ENCODE results near the gene CREG2.

Gene CREG2, protein sequence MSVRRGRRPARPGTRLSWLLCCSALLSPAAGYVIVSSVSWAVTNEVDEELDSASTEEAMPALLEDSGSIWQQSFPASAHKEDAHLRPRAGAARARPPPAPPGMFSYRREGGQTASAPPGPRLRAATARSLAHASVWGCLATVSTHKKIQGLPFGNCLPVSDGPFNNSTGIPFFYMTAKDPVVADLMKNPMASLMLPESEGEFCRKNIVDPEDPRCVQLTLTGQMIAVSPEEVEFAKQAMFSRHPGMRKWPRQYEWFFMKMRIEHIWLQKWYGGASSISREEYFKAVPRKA

DNA sequence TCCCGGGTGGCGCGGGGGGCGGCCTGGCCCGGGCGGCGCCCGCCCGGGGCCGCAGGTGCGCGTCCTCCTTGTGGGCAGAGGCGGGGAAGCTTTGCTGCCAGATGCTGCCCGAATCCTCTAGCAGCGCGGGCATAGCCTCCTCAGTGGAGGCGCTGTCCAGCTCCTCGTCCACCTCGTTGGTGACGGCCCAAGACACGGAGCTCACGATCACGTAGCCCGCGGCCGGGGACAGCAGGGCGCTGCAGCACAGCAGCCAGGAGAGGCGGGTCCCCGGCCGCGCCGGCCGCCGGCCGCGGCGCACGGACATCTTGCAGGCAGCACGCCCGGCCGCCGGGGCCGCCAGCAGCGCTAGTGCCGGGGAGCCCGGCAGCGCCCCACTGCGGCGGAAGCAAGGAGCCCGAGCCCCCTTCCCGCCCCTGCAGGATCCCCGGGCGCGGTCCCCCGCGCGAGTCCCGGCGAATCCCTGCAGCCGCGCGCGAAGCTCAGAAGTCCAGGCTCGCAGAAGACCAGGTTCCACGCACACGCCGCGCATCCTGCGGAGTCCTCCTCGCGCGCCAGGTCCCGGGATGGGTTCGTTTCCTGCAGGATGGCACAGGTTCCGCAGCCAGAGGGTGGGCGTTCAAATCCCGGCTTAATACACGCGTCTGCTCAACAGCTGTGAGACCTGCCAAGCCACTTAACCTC, at the start of gene CREG2:
TSS of gene CREG2 (minus strand) at position 353 of the 684 bp plus-strand sequence. CDS start at position 307, 46 bp downstream.
- DNase-seq (ENCODE audit: insufficient read length, low spot score) (peak; percentile 70), FAIRE-seq (no peak)

GRCh38 chr2:101435001-101435862, 47.9 kb upstream of the CREG2 start:
- FAIRE-seq, result no peak

DNA sequence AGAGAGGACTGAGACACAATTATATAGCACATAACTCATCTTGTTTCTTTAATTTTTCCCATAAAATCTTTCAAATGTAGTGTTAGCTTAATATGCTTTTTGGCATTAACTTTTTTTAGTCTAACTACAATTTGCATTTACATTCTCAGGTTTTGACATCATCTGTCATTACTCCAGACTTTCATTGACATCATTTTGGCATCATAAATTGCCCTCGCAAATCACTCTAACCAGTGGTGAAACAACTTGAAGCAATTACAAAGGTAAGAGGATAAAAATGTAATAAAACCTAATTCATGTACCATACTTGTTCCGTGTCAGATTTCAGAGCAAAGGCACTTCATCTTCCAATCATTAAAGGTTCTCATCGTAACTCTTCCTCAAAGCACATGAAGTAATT, 46.2 kb upstream of the CREG2 start:
- no peak for FAIRE-seq
- DNase-seq (ENCODE audit: insufficient read length, low spot score), result no peak

More at GRCh38 chr2:101435001-101435862, 47.9 kb upstream of the CREG2 start:
- DNase-seq (ENCODE audit: insufficient read length, low spot score), result no peak

DNA sequence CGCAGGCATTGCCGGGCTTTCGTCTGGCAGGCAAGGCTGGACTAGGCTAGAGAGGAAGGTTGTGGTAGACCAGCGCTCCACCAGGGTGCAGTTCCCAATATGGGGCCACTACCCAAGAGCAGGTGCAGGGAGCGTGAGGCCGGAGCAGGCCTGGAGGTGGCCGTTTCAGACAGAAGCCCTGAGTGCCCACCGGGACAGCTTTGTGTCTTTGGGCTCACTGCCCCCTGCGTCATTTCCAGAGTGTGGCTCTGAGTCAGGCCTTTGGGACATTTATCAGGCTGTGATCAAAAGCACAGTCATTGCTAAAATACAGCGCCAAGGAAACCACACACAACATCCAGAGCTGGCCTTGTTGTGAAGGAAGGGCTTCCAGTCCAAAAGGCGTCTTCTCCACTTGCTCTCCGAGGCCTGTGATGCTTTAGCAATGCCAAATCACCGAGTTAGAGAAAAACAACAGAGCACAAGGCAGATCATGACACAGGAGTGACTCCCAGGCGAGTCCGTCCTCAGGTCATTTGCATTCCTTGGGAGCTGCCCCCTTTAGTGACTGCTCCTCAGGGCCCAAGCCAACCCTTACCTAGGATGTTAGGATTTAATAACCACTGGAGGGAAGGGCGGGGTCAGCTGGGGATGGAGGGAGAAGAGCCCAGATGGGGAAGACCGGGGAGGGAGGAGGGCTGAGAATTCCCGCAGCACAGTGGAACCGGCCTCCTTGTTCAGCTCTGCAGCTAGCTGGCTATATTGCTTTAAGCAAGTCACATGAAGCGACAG, 45.3 kb upstream of the CREG2 start:
- DNase-seq (ENCODE audit: insufficient read length, low spot score), result no peak
- no peak for FAIRE-seq

- FAIRE-seq (no peak), DNase-seq (ENCODE audit: insufficient read length, low spot score) (no peak)
Measured at GRCh38 chr2:101431486-101431885, 44.2 kb upstream of the CREG2 start.

- no peak for FAIRE-seq
- DNase-seq (ENCODE audit: insufficient read length, low spot score), result no peak
Measured at GRCh38 chr2:101430156-101430555, 42.9 kb upstream of the CREG2 start.

DNA sequence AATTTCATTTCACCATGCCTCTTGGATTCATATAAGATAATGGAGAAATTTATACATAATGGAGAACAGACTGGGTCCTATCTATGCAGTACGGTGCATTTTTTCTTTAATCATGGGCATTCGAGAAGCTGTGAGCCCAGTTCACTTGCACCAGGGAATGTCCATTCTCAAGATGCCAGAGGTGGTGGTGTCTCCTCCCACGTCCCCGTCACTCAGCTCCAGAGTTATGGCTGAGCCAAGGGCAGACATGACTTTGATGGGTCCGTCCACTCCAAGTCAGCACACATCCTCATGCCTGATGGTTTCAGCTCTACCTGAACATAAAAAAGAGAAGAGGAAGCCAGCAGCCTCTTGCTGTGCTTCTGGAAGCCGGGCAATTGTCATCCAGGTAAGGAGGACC, 42.1 kb upstream of the CREG2 start:
- DNase-seq (ENCODE audit: insufficient read length, low spot score), result no peak
- FAIRE-seq, result no peak

- FAIRE-seq (no peak), DNase-seq (ENCODE audit: insufficient read length, low spot score) (no peak)
Measured at GRCh38 chr2:101428422-101429176, 41.3 kb upstream of the CREG2 start.

DNA sequence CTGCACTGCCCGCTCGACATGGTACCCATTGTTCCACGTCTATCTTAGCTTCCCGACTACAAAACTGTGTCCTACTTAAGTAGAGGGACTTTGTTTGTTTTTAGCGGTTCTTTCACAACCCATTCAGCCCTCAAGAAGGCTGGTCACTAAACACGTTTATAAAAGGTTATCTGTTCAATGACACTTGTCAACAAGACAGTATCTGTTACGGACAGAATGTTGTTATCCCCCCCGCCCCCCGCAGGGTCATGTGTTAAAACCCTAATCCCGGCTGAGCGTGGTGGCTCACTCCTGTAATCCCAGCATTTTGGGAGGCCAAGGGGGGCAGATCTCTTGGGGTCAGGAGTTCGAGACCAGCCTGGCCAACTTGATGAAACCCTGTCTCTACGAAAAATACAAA, 40.4 kb upstream of the CREG2 start:
- DNase-seq (ENCODE audit: insufficient read length, low spot score), result no peak
- no peak for FAIRE-seq

DNA sequence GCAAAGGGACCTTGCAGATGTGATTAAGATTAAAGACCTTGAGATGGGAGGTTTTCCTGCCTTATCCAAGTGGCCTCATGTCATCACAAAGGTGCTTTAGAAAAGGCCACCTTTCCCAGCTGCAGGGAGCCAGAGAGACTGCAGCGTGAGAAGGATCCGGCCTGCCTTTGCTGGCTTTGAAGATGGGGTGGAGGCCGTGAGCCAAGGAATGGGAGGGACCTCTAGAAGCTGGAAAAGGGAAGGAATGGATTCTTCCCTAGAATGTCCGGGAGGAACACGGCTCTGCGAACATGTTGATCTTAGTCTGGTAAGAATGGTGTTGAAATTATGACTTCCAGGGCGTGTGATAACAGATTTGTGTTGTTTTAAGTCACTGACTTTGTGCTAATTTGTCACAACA, 39.9 kb upstream of the CREG2 start:
- FAIRE-seq (no peak), DNase-seq (ENCODE audit: insufficient read length, low spot score) (no peak)

DNA sequence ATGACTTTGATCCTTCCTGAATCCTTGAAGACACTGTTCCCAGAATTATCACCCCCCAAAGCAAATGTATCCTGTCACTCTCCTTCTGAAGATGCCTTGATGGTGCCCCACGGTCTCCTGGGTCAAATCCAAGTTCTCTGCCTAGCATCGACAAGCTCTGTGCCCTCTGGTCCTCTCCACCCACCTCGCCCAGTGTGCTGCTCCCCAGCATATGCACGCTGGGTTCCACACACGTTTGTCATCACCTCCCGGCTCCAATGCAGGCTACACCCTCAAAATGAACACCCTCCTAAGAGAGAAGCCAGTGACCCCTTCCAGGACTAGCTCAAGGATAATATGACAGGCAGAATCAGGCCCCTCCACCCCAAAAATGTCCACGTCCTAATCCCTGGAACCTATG, 39.5 kb upstream of the CREG2 start:
- DNase-seq (ENCODE audit: insufficient read length, low spot score) (no peak), FAIRE-seq (no peak)

DNA sequence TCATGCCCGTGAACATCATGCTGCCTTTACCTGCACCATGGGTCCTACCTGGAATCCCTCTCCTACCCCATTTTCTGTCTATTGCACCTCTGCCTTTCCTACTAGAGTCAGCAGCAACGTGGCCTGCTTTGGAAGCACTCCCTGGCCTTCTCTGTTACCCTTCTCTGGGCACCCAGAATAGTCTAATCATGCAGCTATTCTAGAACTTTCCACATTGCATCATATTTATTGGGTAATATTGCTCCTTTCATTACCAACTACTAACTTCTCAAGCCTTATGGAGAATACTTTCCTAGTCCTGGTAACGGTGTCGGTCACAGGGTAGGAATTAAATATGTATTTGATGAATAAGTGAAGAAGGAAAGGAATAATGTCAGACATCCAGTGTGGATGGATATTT, 33.3 kb upstream of the CREG2 start:
- DNase-seq (ENCODE audit: insufficient read length, low spot score) (no peak), FAIRE-seq (no peak)

DNA sequence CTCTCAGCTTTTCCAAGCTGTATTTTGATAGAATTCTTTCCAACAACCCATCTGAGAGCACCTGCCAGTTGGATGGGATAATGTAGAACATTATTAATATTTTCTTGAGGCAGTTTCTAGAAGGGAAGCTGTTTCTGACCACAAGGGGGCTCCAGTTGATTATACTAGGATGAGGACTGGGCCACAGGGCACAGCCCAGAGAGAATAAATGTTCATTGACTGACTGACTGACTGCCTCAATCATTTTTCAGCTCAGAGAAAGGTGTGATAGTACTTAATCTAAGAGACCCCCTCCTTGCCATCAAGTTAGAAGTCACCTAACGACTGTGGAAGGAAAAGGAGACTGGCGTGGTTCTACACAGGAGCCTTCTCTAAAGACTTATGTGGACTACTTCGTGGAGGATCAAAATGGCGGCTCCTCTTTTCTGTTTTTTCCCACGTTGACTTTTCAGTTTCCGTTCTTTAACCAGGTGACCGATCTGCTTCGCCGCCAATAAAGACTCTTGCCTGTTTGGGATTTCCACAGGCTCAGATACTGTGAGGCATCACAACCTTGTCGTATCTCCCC, 31.9 kb upstream of the CREG2 start:
- FAIRE-seq, result no peak
- DNase-seq (ENCODE audit: insufficient read length, low spot score), result peak; percentile 49

DNA sequence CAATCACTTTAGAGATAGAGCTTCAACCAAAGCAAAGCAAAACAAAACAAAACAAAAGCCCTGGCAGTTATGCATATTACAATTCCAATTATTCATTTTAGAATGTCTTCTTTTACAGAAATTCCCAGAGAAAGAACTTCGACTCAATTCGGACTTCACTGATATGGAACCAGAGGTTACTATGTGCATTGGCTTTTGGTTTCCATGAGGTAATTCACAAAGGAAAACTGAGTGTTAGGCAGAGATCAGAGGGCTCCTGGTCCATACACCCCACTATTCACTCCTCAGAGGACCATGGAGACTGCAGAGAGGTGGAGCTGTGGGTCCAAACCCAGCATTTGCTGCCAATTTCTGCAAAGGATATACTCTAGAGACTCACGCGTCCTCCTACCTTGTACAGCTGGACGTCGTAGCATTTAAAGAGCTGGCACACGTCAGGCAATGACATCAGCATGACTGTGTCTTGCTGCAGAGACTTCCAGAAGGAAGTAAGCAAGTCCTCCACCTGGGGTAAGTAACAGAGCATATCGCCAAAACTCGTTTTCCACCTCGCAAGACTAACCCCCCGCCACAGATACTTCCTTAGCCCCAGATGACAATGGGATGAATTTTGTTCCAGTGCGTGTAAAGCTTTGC, 31.3 kb upstream of the CREG2 start:
- FAIRE-seq (no peak), DNase-seq (ENCODE audit: insufficient read length, low spot score) (no peak)

DNA sequence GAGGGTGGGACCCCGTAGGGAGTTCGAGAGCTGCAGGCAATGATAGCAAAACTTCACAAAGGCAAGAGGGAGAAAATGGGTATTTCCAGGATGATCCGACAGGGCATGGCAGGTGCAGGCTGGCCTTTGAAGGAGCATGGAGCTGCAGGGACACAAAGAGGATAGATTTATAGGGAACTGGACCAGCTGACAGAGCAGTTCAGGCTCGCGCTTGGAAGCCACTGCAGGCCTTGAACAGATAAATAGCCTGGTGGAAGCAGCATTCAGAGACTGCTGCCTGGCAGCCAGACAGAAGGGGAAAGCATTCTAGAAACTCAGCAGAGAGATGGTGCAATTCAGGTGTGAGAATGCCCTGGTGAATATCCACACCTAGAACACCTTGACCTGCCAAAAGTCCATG, 29.3 kb upstream of the CREG2 start:
- DNase-seq (ENCODE audit: insufficient read length, low spot score) (no peak), FAIRE-seq (no peak)

GRCh38 chr2:101415884-101416283, 28.6 kb upstream of the CREG2 start:
- DNase-seq (ENCODE audit: insufficient read length, low spot score) (no peak), FAIRE-seq (no peak)

DNA sequence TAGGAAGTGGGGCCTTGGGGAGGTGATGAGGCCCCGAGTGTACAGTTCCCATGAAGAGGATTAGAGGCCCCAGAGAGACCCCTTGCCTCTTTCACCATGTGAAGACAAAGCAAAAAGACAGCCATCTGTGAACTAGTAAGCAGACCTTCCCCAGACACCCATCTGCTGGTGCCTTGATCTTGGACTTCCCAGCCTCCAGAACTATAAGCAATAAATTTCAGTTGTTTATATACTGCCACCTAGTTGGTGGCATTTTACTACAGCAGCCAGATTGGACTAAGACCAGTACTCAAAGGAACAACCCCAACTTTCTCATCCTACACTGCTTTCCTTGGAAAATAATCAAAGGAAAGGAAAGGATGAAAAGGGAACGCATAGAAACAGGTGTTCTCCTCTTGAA, 27.9 kb upstream of the CREG2 start:
- no peak for DNase-seq (ENCODE audit: insufficient read length, low spot score)
- FAIRE-seq, result no peak

GRCh38 chr2:101412092-101412694, 24.9 kb upstream of the CREG2 start:
- FAIRE-seq, result no peak
- no peak for DNase-seq (ENCODE audit: insufficient read length, low spot score)

DNA sequence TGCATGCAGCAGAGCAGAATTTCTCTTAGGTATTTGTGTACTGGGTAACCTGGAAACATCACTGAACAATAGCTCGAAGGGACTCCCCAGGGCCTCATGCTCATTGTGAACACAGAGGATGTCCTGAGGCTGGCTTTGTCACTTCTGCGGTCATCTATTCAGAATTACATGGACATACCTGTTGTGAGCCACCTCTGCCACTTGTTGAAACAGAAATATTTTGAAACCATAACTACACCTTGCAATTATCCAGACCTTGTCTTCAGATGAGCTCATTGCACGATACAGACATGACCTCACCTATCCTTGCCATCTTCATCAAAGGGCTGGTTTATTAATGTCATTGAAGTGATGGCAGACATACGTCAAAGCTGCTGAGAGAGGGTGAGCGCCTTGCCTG, 23.4 kb upstream of the CREG2 start:
- FAIRE-seq (no peak), DNase-seq (ENCODE audit: insufficient read length, low spot score) (no peak)

Measured in HTR-8/SVneo (cell line).